Panc1 (cell line): ENCODE measurements around the gene HS3ST5. TPM values are rescaled to one million over a fixed set of nuclear protein-coding genes. Genes with fewer than 3 reads are reported as not detected.

ENCODE experiments used
- ATAC-seq: fragments of 200-7000 bp; cut with Tn5 transposase; 2 replicates; pipeline ENCODE4 v1.9.1; 2020; ENCODE audit warnings: mild to moderate bottlenecking, moderate library complexity
- BruUV-seq: library from RNA; stranded (reverse); fragments of 400-500 nt; replicated peaks from 2 replicates; lab custom pipeline; 2021; lab: Mats Ljungman, UMichigan
- CTCF ChIA-PET: fragments of 300-600 bp; sonication (Branson Sonifier 250); formaldehyde crosslinking; loops from one replicate; lab custom pipeline; 2022; ENCODE audit warnings: antibody characterized with exemption; lab: Charles Lee
- POLR2A ChIA-PET: fragments of 300-600 bp; sonication (Branson Sonifier 250); formaldehyde crosslinking; loops from one replicate; lab custom pipeline; 2022; ENCODE audit warnings: antibody characterized with exemption; lab: Charles Lee
- DNase-seq: peaks from one replicate; pipeline ENCODE4 v3.0.0-alpha.2; 2010; ENCODE audit warnings: low read depth, low spot score
- H3K27ac ChIP-seq: 2 replicates; pipeline ENCODE4 v1.5.1; 2011; ENCODE audit warnings: mild to moderate bottlenecking, low read length, inconsistent platforms
- H3K27me3 ChIP-seq: fragments of 200-500 bp; sonication (Bioruptor generic); 2 replicates; pipeline ENCODE4 v1.6.0; 2014; ENCODE audit warnings: low read length, inconsistent platforms; ENCODE audit not compliant: control insufficient read depth, insufficient read depth
- H3K36me3 ChIP-seq: fragments of 200-500 bp; sonication (Bioruptor generic); 2 replicates; pipeline ENCODE4 v1.5.1; 2014; ENCODE audit warnings: inconsistent platforms, mild to moderate bottlenecking, low read length, moderate library complexity; ENCODE audit not compliant: control insufficient read depth, insufficient read depth
- H3K4me1 ChIP-seq: 2 replicates; pipeline ENCODE4 v1.5.1; 2011; ENCODE audit warnings: inconsistent platforms, mild to moderate bottlenecking, low read length, moderate library complexity; ENCODE audit not compliant: control insufficient read depth, insufficient read depth
- H3K4me3 ChIP-seq, 2 experiments: 2 replicates each; pipeline ENCODE4 v1.5.1; 2011 to 2012; ENCODE audit warnings: low read depth in 2 of 2, low read length in 2 of 2, mild to moderate bottlenecking in 2 of 2, inconsistent platforms in 1 of 2, moderate library complexity in 1 of 2
- H3K9me3 ChIP-seq: fragments of 200-500 bp; sonication (Bioruptor generic); 2 replicates; pipeline ENCODE4 v1.5.1; 2014; ENCODE audit warnings: low read depth, mild to moderate bottlenecking, inconsistent platforms, low read length, moderate library complexity; ENCODE audit not compliant: control insufficient read depth, insufficient read depth
- POLR2AphosphoS5 ChIP-seq: IDR thresholded peaks from 2 replicates; pipeline ENCODE4 v1.6.1; 2012; ENCODE audit warnings: mild to moderate bottlenecking, low read depth, low read length, moderate library complexity
- SIN3A ChIP-seq: IDR thresholded peaks from 2 replicates; pipeline ENCODE4 v1.6.1; 2012; ENCODE audit warnings: low read depth, mild to moderate bottlenecking, low read length, moderate library complexity, borderline replicate concordance; ENCODE audit not compliant: insufficient read depth
- TCF7L2 ChIP-seq: IDR thresholded peaks from 2 replicates; pipeline ENCODE4 v1.6.1; 2011; ENCODE audit warnings: mild to moderate bottlenecking, low read depth, low read length, inconsistent platforms
- in situ Hi-C: cut with HindIII; loops from 2 replicates; pipeline ENCODE4 v1.10.0; 2016; ENCODE audit warnings: low sequenced_read_pairs, low pct_unique_long_range_greater_than_20kb
- intact Hi-C: fragments of 100-400 bp; cut with micrococcal nuclease; formaldehyde crosslinking; loops from one replicate; pipeline ENCODE4 v1.10.0; 2022; ENCODE audit not compliant: unreplicated experiment
- total RNA-seq: library from RNA; stranded (reverse); gene quantifications from one replicate; pipeline ENCODE4 v1.2.1, GENCODE V29; 2021; ENCODE audit not compliant: unreplicated experiment
- TF ChIP-seq, protein P1 (sequence below), 2 experiments: IDR thresholded peaks; 2 replicates each; pipeline ENCODE4 v1.6.1; 2011 to 2012; ENCODE audit warnings: low read depth in 2 of 2, control low read depth in 1 of 2, low read length in 1 of 2, mild to moderate bottlenecking in 1 of 2, moderate library complexity in 1 of 2; ENCODE audit not compliant: insufficient read depth in 1 of 2
- TF ChIP-seq, protein P2 (sequence below): fragments of 450-650 bp; IDR thresholded peaks from 2 replicates; pipeline ENCODE4 v1.5.1; 2017; ENCODE audit warnings: mild to moderate bottlenecking

Gene HS3ST5
- total RNA-seq, 1 experiment from 2014 or later = 0.05 TPM

DNA sequence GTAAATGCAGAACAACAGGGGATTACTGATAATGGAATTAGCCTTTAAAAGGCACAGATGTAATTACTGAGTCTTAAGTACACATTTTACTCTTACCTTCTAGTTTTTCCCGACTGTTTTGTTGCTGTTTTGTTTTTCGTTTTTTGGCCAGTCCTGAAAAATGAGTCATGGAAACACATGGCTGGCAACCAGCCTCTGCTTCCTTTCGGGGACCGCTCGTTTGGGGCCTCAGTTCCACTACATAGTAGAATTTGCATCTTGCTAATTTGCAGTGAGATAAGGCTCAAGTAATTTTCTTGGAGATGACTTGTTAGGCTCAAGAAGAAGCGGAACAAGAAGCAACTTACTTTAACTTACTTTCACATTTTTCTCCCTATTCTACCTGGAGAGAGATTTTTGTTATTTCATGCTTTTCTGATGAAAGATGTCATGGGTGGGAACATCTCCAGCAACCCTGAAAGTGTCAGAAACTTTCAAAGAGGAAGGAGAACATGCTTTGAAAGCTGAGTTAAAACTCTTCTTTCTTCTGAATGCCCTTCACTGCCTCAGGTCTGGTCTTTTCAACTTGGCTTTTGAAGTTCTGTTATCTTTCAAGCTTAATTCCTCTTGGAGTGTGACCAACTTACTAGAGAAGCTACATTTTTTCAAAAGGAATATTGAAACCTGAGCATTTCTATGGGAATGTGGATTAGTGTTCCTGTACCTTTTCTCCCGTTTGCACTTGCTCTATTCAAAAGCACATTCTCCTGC, 300.4 kb downstream of the HS3ST5 start:
- Histone ChIP-seq H3K9me3 (no peaks in the 10 kb centered on the region), H3K4me1 (no peaks in the 10 kb centered on the region), H3K27me3 (no peaks in the 10 kb centered on the region), H3K36me3 (no peaks in the 10 kb centered on the region), H3K27ac (no peak overlapping the region), H3K4me3 (no peak overlapping the region)
- intact Hi-C loops (no loop called here), in situ Hi-C loops (no loop called here)
- no peak for ATAC-seq
- no peak for DNase-seq
- CTCF ChIA-PET = interaction anchor here (0.7 kb wide), 1 partner anchor 34 kb away, joined by 3 read pairs; no protein-coding TSS in a partner anchor
- no TSS peak for BruUV-seq
- POLR2A ChIA-PET = no interaction called here
- TF ChIP-seq TCF7L2 = no peak
- TF ChIP-seq POLR2AphosphoS5 = no peak
- no peak for TF ChIP-seq SIN3A
- TF ChIP-seq, protein P1, sequence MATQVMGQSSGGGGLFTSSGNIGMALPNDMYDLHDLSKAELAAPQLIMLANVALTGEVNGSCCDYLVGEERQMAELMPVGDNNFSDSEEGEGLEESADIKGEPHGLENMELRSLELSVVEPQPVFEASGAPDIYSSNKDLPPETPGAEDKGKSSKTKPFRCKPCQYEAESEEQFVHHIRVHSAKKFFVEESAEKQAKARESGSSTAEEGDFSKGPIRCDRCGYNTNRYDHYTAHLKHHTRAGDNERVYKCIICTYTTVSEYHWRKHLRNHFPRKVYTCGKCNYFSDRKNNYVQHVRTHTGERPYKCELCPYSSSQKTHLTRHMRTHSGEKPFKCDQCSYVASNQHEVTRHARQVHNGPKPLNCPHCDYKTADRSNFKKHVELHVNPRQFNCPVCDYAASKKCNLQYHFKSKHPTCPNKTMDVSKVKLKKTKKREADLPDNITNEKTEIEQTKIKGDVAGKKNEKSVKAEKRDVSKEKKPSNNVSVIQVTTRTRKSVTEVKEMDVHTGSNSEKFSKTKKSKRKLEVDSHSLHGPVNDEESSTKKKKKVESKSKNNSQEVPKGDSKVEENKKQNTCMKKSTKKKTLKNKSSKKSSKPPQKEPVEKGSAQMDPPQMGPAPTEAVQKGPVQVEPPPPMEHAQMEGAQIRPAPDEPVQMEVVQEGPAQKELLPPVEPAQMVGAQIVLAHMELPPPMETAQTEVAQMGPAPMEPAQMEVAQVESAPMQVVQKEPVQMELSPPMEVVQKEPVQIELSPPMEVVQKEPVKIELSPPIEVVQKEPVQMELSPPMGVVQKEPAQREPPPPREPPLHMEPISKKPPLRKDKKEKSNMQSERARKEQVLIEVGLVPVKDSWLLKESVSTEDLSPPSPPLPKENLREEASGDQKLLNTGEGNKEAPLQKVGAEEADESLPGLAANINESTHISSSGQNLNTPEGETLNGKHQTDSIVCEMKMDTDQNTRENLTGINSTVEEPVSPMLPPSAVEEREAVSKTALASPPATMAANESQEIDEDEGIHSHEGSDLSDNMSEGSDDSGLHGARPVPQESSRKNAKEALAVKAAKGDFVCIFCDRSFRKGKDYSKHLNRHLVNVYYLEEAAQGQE (IDR thresholded peaks at IDR 0.05; ENCODE audit: insufficient read depth in 1 of 2, low read depth in 2 of 2, low read length in 1 of 2) = no peak
- TF ChIP-seq, protein P2, sequence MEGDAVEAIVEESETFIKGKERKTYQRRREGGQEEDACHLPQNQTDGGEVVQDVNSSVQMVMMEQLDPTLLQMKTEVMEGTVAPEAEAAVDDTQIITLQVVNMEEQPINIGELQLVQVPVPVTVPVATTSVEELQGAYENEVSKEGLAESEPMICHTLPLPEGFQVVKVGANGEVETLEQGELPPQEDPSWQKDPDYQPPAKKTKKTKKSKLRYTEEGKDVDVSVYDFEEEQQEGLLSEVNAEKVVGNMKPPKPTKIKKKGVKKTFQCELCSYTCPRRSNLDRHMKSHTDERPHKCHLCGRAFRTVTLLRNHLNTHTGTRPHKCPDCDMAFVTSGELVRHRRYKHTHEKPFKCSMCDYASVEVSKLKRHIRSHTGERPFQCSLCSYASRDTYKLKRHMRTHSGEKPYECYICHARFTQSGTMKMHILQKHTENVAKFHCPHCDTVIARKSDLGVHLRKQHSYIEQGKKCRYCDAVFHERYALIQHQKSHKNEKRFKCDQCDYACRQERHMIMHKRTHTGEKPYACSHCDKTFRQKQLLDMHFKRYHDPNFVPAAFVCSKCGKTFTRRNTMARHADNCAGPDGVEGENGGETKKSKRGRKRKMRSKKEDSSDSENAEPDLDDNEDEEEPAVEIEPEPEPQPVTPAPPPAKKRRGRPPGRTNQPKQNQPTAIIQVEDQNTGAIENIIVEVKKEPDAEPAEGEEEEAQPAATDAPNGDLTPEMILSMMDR = no peak

DNA sequence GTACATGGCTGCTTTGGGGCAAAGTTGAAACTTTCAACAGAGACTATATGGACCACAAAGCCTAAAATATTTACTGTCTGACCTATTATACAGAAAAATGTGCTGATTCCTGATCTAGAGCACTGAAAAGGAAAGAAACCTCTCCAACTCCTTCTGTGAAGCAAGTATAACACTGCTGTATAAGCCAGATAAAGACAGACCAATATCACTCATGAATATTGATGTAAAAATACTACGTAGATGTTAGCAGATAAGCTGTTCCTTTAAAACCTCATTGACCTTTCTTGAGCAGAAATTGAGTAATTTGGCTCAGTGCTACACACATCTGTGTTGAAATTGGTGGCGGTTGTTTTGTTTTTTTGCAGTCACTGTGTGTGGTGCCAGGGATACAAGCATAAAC, 302.0 kb downstream of the HS3ST5 start:
- no peaks in the 10 kb centered on the region for H3K9me3 ChIP-seq
- intact Hi-C loops = no loop called here
- no TSS peak for BruUV-seq
- no peaks in the 10 kb centered on the region for H3K36me3 ChIP-seq
- no peaks in the 10 kb centered on the region for H3K27me3 ChIP-seq
- in situ Hi-C loops = no loop called here
- DNase-seq (no peak), ATAC-seq (no peak)
- ChIA-PET POLR2A (no interaction called here), CTCF (no interaction called here)
- TF ChIP-seq, protein P1 (IDR thresholded peaks at IDR 0.05; ENCODE audit: insufficient read depth in 1 of 2, low read depth in 2 of 2, low read length in 1 of 2) = no peak
- TF ChIP-seq, protein P2 = no peak
- TF ChIP-seq POLR2AphosphoS5 = no peak
- TF ChIP-seq TCF7L2 = no peak
- no peak for TF ChIP-seq SIN3A
- no peaks in the 10 kb centered on the region for H3K4me1 ChIP-seq
- no peak overlapping the region for H3K4me3 ChIP-seq
- H3K27ac ChIP-seq = no peak overlapping the region
